SU-DHL-6 (cell line): Measurements from ENCODE around the gene AHI1.

Experiments used
- H2AFZ ChIP-seq: fragments of 200-600 bp; sonication (generic); 2 replicates; pipeline ENCODE4 v1.6.1; 2014; ENCODE audit warnings: low read depth, mild to moderate bottlenecking, moderate library complexity, mixed read lengths, antibody characterized with exemption, low read length; ENCODE audit not compliant: severe bottlenecking
- H3F3A ChIP-seq: fragments of 200-600 bp; shearing (Covaris generic); 2 replicates; pipeline ENCODE4 v1.6.0; 2016; ENCODE audit warnings: antibody characterized with exemption, mild to moderate bottlenecking; ENCODE audit not compliant: insufficient read depth
- H3K27ac ChIP-seq: fragments of 200-600 bp; sonication (generic); 2 replicates; pipeline ENCODE4 v1.5.1; 2016; ENCODE audit warnings: low read depth, mild to moderate bottlenecking, low read length, moderate library complexity, mixed read lengths
- H3K27me3 ChIP-seq: fragments of 200-600 bp; sonication (generic), shearing (Covaris generic); 2 replicates; pipeline ENCODE4 v1.6.0; 2014; ENCODE audit warnings: mild to moderate bottlenecking, low read length
- H3K36me3 ChIP-seq: fragments of 200-600 bp; sonication (generic); 2 replicates; pipeline ENCODE4 v1.6.1; 2014; ENCODE audit warnings: mild to moderate bottlenecking, low read length, mixed read lengths
- H3K4me2 ChIP-seq: fragments of 300-600, 200-600 bp; shearing (Covaris generic), sonication (generic); 2 replicates; pipeline ENCODE4 v1.6.0; 2014; ENCODE audit warnings: low read length, low read depth, mild to moderate bottlenecking; ENCODE audit not compliant: poor library complexity, severe bottlenecking
- H3K4me3 ChIP-seq: fragments of 200-600 bp; sonication (generic); 2 replicates; pipeline ENCODE4 v1.5.1; 2014; ENCODE audit warnings: antibody characterized with exemption, low read length, mild to moderate bottlenecking, mixed read lengths; ENCODE audit not compliant: insufficient read depth, poor library complexity, severe bottlenecking
- H3K79me2 ChIP-seq: fragments of 200-600 bp; sonication (generic); 2 replicates; pipeline ENCODE4 v1.6.1; 2014; ENCODE audit warnings: mild to moderate bottlenecking, low read length, moderate library complexity; ENCODE audit not compliant: insufficient read depth
- H3K9ac ChIP-seq: fragments of 200-600 bp; sonication (generic); 2 replicates; pipeline ENCODE4 v1.7.0; 2014; ENCODE audit warnings: mild to moderate bottlenecking, low read length
- H3K9me2 ChIP-seq: fragments of 200-600 bp; sonication (generic); replicated peaks from 2 replicates; pipeline ENCODE4 v1.6.1; 2014; ENCODE audit warnings: low read length; ENCODE audit not compliant: insufficient read depth
- H3K9me3 ChIP-seq: fragments of 200-600 bp; sonication (generic); 2 replicates; pipeline ENCODE4 v1.6.1; 2014; ENCODE audit warnings: low read length, mixed read lengths; ENCODE audit not compliant: insufficient read depth
- H4K20me1 ChIP-seq: fragments of 200-600 bp; sonication (generic); 2 replicates; pipeline ENCODE4 v1.6.1; 2014; ENCODE audit warnings: low read depth, mild to moderate bottlenecking, antibody characterized with exemption, low read length, moderate library complexity, mixed read lengths
- CTCF ChIP-seq: fragments of 200-600 bp; sonication (generic); IDR thresholded peaks from one replicate; pipeline ENCODE4 v1.5.1; 2017; ENCODE audit warnings: antibody characterized with exemption, mild to moderate bottlenecking, low read length, moderate library complexity; ENCODE audit not compliant: insufficient read depth, poor library complexity, severe bottlenecking
- EZH2phosphoT487 ChIP-seq: fragments of 200-600 bp; sonication (generic), shearing (Covaris generic); conservative IDR thresholded peaks from 2 replicates; pipeline ENCODE4 v1.6.1; 2018; ENCODE audit warnings: mild to moderate bottlenecking, antibody characterized with exemption, low read length, moderate library complexity, mixed read lengths

The AHI1 gene

GRCh38 chr6:135261872-135262725 lies 235.4 kb downstream of the AHI1 start:
- no peak for TF ChIP-seq CTCF
- no peak for TF ChIP-seq EZH2phosphoT487
- H4K20me1 ChIP-seq, result no peaks in the 10 kb centered on the region
- H3K4me2 ChIP-seq, result no peak overlapping the region
- H3K4me3 ChIP-seq, result no peak overlapping the region
- H3F3A ChIP-seq, result no peaks in the 10 kb centered on the region
- H3K36me3 ChIP-seq, result no peaks in the 10 kb centered on the region
- no peaks in the 10 kb centered on the region for H3K79me2 ChIP-seq
- H3K9me2 ChIP-seq, result no peaks in the 10 kb centered on the region
- no peaks in the 10 kb centered on the region for H3K27me3 ChIP-seq
- H3K27ac ChIP-seq, result no peak overlapping the region
- no peak overlapping the region for H2AFZ ChIP-seq
- H3K9me3 ChIP-seq, result no peaks in the 10 kb centered on the region
- H3K9ac ChIP-seq, result no peak overlapping the region

GRCh38 chr6:135260612-135261011 lies 236.9 kb downstream of the AHI1 start:
- no peak overlapping the region for H3K27ac ChIP-seq
- no peaks in the 10 kb centered on the region for H3K27me3 ChIP-seq
- TF ChIP-seq CTCF (no peak), EZH2phosphoT487 (no peak)
- no peak overlapping the region for H3K4me2 ChIP-seq
- H3K9me3 ChIP-seq, result no peaks in the 10 kb centered on the region
- H3K36me3 ChIP-seq, result no peaks in the 10 kb centered on the region
- H3K9me2 ChIP-seq, result no peaks in the 10 kb centered on the region
- H2AFZ ChIP-seq, result no peak overlapping the region
- H3K79me2 ChIP-seq, result no peaks in the 10 kb centered on the region
- no peaks in the 10 kb centered on the region for H3F3A ChIP-seq
- H3K4me3 ChIP-seq, result no peak overlapping the region
- no peak overlapping the region for H3K9ac ChIP-seq
- no peaks in the 10 kb centered on the region for H4K20me1 ChIP-seq

- no peak overlapping the region for H3K9ac ChIP-seq
- H3K27ac ChIP-seq, result no peak overlapping the region
- H3K4me2 ChIP-seq, result no peak overlapping the region
- no peaks in the 10 kb centered on the region for H3K27me3 ChIP-seq
- no peaks in the 10 kb centered on the region for H3K36me3 ChIP-seq
- no peaks in the 10 kb centered on the region for H3F3A ChIP-seq
- no peak overlapping the region for H2AFZ ChIP-seq
- H3K79me2 ChIP-seq, result no peaks in the 10 kb centered on the region
- H3K9me3 ChIP-seq, result no peaks in the 10 kb centered on the region
- no peak overlapping the region for H3K4me3 ChIP-seq
- no peaks in the 10 kb centered on the region for H3K9me2 ChIP-seq
- H4K20me1 ChIP-seq, result no peaks in the 10 kb centered on the region
- no peak for TF ChIP-seq EZH2phosphoT487
- no peak for TF ChIP-seq CTCF
Measured at GRCh38 chr6:135258970-135259369, 238.6 kb downstream of the AHI1 start.
